ENCODE measurements around the gene ZNF549.

- TF ChIP-seq CTCF (IDR thresholded peaks at IDR 0.05) (no peak), POLR2A (IDR thresholded peaks at IDR 0.05) (no peak)
Observed at GRCh38 chr19:57570707-57571106, 43.6 kb downstream of the ZNF549 start.

All from heart left ventricle (tissue), 13 donors.